Cardiac muscle cell (in vitro differentiated cells and primary cell): ENCODE measurements around the gene RHOG. TPM values are rescaled to one million over a fixed set of nuclear protein-coding genes. Genes with fewer than 3 reads are reported as not detected.

Experiments used
- DNase-seq, 2 donors: peaks; one replicate each; pipeline versions ENCODE4 v3.0.0 to v3.0.0-alpha.2; 2010 to 2017; ENCODE audit warnings: low read depth in 1 of 2, low spot score in 1 of 2
- H3K27ac ChIP-seq: fragments of 200-600 bp; sonication (generic); 2 replicates; pipeline ENCODE4 v1.5.1; 2016
- H3K27me3 ChIP-seq: fragments of 200-600 bp; sonication (generic); 2 replicates; pipeline ENCODE4 v1.6.0; 2016; ENCODE audit warnings: control low read depth
- H3K36me3 ChIP-seq: fragments of 200-600 bp; sonication (generic); 2 replicates; pipeline ENCODE4 v1.5.1; 2016; ENCODE audit warnings: control low read depth
- H3K4me1 ChIP-seq: fragments of 200-600 bp; sonication (generic); 2 replicates; pipeline ENCODE4 v1.8.1; 2017; ENCODE audit warnings: low read depth, mild to moderate bottlenecking, mixed run types
- H3K4me3 ChIP-seq: fragments of 200-600 bp; sonication (generic); 2 replicates; pipeline ENCODE4 v1.5.1; 2016; ENCODE audit warnings: mild to moderate bottlenecking
- H3K9me3 ChIP-seq: fragments of 200-600 bp; sonication (generic); 2 replicates; pipeline ENCODE4 v1.5.1; 2017; ENCODE audit warnings: low read depth, mild to moderate bottlenecking, control low read depth
- polyA plus RNA-seq: library from polyadenylated mRNA; unstranded; fragments of >200 nt; fragmentation: Nextera tagmentation; extraction: Ambion mirVana; gene quantifications from 2 replicates; pipeline ENCODE4 v1.2.1, GENCODE V29; 2016
- total RNA-seq: library from RNA; depleted of rRNA; stranded (reverse); fragments of >200 nt; gene quantifications from 2 replicates; pipeline ENCODE4 v1.2.3, GENCODE V29; 2016
- TF ChIP-seq, protein P1 (sequence below): IDR thresholded peaks from 2 replicates; pipeline ENCODE4 v1.5.1; 2012; ENCODE audit warnings: low read depth, mild to moderate bottlenecking, low read length

RHOG gene
- total and polyA plus RNA-seq, 2 experiments from 2014 or later = 29.2 to 39.1 TPM

DNA sequence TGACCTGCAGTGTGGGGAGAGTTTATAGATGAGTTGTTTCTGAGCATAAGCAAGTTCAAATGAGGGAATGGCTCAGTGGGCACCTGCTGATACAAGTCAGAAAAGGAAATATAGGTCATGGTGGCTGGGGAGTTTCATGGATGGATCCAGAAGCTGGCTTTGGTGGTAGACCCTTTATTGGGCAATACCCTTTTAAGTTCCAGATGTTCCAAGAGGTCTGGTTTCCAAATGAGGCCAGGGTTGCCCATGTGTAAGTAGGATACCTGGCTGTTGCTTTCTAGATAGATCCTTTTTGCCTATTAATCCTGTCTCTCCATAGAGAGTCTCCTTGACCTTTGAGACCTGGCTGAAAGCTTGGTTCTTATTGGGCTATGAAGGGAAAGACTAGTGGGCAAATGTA, 16.9 kb upstream of the RHOG start:
- Histone ChIP-seq H3K9me3 (no peaks in the 10 kb centered on the region), H3K27ac (no peak overlapping the region), H3K4me3 (no peak overlapping the region), H3K4me1 (peaks cover 43% of the 10 kb centered on the region), H3K36me3 (no peaks in the 10 kb centered on the region), H3K27me3 (no peaks in the 10 kb centered on the region)
- TF ChIP-seq, protein P1, sequence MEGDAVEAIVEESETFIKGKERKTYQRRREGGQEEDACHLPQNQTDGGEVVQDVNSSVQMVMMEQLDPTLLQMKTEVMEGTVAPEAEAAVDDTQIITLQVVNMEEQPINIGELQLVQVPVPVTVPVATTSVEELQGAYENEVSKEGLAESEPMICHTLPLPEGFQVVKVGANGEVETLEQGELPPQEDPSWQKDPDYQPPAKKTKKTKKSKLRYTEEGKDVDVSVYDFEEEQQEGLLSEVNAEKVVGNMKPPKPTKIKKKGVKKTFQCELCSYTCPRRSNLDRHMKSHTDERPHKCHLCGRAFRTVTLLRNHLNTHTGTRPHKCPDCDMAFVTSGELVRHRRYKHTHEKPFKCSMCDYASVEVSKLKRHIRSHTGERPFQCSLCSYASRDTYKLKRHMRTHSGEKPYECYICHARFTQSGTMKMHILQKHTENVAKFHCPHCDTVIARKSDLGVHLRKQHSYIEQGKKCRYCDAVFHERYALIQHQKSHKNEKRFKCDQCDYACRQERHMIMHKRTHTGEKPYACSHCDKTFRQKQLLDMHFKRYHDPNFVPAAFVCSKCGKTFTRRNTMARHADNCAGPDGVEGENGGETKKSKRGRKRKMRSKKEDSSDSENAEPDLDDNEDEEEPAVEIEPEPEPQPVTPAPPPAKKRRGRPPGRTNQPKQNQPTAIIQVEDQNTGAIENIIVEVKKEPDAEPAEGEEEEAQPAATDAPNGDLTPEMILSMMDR = no peak
- DNase-seq = no peak

DNA sequence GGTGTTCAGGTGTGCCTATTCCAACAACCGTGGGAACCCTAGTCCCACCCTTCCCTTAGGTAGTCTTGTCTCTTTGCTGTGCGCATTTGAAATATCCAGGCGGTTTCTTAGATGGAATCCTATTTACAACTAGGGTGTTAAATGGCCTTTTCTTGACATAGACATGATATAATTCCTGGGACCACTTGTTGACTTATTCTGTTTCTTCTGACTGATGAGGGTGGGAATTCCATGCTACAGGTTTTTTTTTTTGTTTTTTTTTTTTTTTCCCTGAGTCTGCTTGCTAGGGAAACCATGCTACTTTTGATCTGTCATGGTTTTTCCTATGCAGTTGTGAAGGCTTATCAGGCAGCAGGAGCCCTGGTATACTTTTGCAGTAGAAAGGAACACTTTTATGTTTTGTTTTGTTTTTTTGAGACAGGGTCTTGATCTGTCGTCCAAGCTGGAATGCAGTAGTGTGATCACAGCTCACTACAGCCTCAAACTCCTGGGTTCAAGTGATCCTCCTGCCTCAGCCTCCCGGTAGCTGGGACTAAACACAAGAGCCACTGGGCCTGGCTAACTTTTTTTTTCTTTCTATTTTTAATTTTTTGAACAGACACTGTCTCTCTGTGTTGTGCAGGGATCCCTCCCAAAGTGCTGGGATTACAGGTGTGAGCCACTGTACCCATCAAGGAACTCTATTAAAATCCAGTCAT, 16.2 kb upstream of the RHOG start:
- peak overlapping the region; percentile 70 for H3K4me3 ChIP-seq

DNA sequence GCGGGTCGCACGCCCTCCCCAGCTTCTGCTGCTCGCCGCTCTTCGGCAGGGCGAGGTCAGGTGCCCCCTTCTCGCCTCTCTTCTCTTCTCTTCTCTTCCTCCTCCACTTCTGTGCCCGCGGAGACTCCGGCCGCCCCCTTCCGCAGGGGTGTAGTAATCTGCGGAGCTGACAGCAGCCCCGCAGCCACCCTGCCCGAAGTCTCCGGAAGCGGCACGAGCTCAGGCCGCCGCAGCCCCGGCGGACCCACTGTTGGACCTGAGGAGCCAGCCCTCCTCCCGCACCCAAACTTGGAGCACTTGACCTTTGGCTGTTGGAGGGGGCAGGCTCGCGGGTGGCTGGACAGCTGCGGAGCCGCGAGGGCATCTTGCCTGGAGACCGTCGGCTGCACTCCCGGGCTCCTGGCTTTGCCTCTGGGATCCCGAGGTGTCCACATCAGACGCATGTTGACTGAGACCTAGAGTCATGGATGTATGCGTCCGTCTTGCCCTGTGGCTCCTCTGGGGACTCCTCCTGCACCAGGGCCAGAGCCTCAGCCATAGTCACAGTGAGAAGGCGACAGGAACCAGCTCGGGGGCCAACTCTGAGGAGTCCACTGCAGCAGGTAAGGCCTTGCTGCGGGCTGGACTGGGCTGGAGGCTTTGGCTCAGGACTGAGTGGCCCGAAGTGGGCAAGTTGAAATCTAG, 15.2 kb upstream of the RHOG start:
- Histone ChIP-seq H3K4me1 (peaks cover 43% of the 10 kb centered on the region), H3K27ac (peak overlapping the region; percentile 51), H3K9me3 (no peaks in the 10 kb centered on the region), H3K36me3 (no peaks in the 10 kb centered on the region), H3K4me3 (peak overlapping the region; percentile 70), H3K27me3 (no peaks in the 10 kb centered on the region)
- peak in 1 of 2 donors; percentile 51 for DNase-seq
- TF ChIP-seq, protein P1 = no peak

More for the DNA sequence above, 16.2 kb upstream of the RHOG start:
- Histone ChIP-seq H3K27ac (no peak overlapping the region), H3K4me1 (peaks cover 43% of the 10 kb centered on the region), H3K36me3 (no peaks in the 10 kb centered on the region), H3K27me3 (no peaks in the 10 kb centered on the region), H3K9me3 (no peaks in the 10 kb centered on the region)
- DNase-seq = no peak
- TF ChIP-seq, protein P1 = no peak

DNA sequence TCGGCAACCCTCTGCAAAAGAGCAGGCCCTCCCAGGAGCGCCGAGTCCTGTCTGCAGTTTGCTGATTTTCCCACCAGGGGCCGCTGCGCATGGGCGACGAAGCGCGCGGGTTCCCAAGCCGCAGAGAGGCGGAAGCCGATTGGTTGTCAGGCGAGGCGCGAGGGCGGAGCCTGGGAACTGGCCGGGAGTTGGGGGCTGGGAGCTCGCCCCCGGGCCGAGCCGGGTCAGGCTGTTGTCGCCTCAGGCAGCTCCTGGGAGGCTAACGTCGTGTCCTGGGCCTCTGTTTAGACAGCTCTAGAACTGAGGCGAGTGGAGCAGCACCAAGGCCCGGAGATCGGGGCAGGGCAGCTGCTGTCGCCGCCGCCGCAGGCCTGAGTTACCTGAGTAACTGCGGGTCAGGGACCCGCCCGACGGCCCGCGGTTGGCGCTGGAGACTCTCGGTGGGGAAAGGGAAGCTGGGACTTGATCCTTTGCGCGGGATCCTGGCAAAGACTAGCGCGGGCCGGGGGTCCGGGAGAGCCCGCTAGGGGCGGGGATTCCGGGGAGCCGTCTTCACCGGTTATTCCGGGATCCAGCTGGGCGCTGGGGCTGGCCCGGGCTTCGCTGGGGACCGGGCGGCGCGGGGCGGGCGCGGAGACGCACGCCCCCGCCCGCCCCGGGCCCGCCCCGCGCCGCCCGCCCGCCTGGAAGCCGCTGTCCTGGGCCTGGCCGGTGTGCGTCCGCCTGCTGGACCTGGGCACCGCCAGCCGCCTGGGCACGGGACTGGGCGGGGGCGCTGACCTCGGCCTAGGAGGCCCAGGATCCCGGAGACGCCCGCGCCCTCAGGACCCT, 14.4 kb upstream of the RHOG start, which contains the start of gene STIM1:
STIM1 (plus strand) TSS at position 688 of the 831 bp plus-strand sequence. CDS start 607 bp downstream, outside the sequence.
- H3K27ac ChIP-seq = peak within 1 kb of the TSS; percentile 80

DNA sequence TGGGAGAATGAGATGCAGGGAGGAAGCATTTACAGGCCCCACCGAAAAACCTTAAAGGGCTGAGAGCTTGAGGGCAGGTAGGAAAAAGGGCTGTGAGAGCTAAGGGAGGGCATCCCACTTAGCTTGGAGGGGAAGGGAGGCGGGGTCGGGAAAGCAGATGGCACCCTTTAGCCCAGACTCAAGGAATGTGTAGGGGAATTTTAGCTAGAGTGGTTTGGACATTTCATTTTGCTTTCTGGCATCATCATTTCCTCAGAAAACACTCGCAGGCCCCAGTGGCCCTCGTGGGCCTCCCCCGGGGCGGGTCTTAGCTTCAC, 13.9 kb upstream of the RHOG start:
- Histone ChIP-seq H3K9me3 (no peaks in the 10 kb centered on the region), H3K36me3 (no peaks in the 10 kb centered on the region), H3K4me3 (no peak overlapping the region), H3K27me3 (no peaks in the 10 kb centered on the region), H3K4me1 (peaks cover 31% of the 10 kb centered on the region), H3K27ac (no peak overlapping the region)
- no peak for DNase-seq
- TF ChIP-seq, protein P1 = no peak

More for the DNA sequence above, 14.4 kb upstream of the RHOG start, which contains the start of gene STIM1:
- Histone ChIP-seq H3K4me1 (peaks cover 37% of the 10 kb centered on the region), H3K36me3 (no peaks in the 10 kb centered on the region), H3K27me3 (no peaks in the 10 kb centered on the region), H3K4me3 (peak within 1 kb of the TSS; percentile 70), H3K9me3 (no peaks in the 10 kb centered on the region)
- DNase-seq = peak; percentile 95 to 96
- TF ChIP-seq, protein P1 = peak; percentile 89
